Cerebellar nuclear complex (tissue), 1 donor: ENCODE measurements around the gene RALGAPA2.

ENCODE experiments used
- DNase-seq, 2 experiments: peaks; one replicate each; lab custom pipeline; 2025; lab: John Stamatoyannopoulos, UW

The RALGAPA2 gene

GRCh38 chr20:20628314-20628713 is 84.1 kb downstream of the RALGAPA2 start:
- DNase-seq = no peak

- no peak for DNase-seq
These were observed 85.0 kb downstream of the RALGAPA2 start for GRCh38 chr20:20627471-20627870.

GRCh38 chr20:20624914-20625313 is 87.5 kb downstream of the RALGAPA2 start:
- no peak for DNase-seq

DNA sequence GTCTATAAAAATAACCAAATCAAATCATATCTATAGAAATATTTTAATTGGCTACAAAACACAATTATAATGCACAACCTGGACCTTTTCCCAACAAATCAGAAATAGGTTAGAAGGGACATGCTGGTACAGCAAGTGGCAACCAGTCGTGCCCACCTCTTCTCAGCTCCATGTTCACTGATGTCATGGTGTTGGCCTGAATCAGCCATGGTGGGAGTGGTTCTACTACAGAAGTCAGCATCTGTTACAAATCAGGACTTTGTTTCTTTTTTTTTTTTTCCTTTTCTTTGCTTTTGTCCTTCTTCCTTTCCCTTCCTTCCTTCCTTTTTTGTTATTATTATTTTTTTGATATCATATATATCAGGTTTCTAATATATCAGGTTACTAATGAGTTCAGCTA is 91.2 kb downstream of the RALGAPA2 start:
- no peak for DNase-seq

DNA sequence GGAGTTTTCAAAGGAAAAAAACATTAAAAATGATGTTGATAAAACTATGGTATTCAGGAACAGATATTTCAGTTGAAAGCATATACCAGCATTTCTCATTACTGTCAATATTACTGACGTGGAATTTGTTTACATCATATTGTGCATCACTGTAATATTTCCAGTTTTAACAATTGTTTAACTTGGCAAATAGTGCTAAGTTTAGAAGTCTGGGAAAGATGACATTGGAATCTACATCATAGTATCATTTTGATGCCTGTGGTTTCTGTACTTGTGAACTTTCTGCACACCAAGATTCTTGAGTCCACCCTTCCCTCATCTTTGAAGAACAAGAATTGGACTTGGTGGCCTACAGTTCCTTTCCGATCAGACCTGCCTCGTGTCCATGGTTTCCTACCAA is 98.1 kb downstream of the RALGAPA2 start:
- no peak for DNase-seq

DNA sequence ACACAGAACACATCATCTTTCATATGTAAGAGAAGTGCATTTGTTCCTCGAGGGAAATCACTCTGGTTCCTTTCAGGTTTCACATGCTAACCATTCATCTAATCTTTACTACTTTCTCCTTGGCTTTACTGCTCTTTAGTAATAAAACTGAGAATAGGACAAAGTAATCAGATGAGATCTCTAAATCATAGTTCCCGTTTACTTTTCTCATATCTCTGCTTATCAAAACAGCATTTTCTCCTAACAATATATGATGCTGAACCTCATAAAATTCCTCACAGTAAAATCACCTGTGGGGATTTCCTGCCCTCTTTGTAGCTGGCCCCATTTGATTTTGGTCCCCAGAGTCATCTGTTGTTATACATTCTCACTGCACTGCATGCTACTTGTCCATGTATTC is 100.2 kb downstream of the RALGAPA2 start:
- DNase-seq = no peak

DNA sequence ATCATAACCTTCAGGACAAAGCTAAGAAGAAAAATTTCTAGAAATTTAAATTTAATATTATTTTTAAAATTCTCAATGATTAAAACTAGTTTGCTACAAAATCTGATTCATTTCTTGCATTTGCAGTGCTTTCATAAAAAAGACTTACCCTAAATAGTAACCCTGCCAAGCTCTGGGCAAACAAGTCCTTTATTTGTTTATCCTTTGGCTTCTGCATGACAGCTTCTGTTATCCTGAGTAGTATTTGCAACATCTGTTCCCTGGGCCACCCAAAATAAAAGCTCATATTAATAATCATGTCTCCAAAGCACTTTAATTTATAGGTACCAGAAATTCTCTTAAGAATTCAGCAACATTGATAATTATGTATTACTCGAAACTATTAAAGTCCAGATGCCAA is 101.3 kb downstream of the RALGAPA2 start:
- no peak for DNase-seq

DNA sequence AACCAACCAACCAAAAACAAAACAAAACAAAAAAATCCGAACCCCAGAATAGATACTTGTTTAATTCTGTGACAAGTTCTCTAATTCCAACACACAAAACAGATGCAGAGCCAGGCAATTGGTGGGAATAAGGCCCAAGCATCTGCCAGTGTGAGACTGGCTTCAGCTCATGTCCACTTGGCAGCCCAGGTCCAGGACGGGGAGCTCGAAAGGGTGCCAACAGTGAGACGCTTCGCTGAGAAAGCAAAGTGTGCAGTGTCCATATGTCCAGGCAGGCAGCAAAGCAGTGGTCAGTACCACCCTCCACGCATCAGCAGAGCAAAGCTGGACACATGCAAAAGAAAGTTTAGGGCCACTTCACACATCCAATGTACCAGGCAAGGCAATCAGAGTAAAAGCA is 102.9 kb downstream of the RALGAPA2 start:
- DNase-seq = peak in 1 of 2 experiments; percentile 4

GRCh38 chr20:20608641-20609040 is 103.8 kb downstream of the RALGAPA2 start:
- DNase-seq = no peak

DNA sequence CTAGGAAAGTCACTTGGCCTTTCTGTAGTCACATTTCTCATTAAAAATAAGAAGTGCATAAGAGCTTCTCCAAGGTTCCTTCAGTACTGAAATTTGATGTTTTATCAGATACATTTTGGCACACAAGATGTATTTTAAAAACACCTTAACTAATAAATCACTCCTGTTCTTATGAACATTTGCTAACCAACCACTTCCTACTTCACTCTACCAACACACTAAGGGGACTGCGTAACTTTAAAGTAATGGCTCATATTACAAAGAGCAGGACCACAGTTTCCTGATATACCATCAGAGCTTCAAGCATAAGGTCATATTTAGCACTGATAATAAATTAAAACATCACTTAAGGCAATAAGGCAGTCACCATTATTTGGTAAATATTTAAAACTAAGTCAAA is 104.4 kb downstream of the RALGAPA2 start:
- DNase-seq = no peak

DNA sequence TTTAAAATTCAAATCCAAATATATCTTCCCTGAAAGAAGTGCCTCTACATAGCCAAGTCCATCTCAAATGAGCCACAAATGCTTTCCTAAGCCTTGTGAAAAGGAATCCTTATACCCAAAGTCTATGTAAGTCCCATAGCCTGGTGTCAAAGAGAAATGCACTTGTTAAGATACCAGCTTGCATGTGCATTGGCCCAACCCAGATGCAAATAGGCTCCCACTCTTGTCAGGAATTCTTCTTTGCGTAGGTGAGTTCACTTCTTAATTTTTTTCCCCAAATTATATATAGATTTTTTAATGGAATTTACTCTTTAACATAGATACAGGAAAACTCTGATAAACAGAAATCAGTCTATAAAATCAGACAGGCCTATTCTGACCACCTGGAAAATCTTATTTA is 105.6 kb downstream of the RALGAPA2 start:
- DNase-seq = no peak

DNA sequence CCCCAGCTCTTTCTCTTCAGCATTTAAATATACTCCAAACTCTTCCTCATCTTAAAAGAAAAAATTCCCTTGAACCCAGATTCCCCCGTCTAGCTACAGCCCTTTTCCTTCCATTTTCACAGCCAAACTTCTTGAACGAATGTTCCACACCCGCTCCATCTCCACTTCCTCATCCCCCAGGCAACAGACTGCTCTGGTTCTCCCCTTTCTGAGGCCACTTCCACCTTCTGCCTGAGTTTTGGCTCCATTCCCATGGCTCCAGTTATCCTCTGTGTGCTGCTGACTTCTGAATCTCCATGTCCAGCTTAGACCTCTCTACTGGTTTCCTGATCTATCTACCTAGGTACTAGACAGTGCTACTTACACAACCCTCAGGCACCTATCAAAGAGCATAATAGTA is 106.4 kb downstream of the RALGAPA2 start:
- no peak for DNase-seq

GRCh38 chr20:20604907-20605306 is 107.5 kb downstream of the RALGAPA2 start:
- no peak for DNase-seq

- DNase-seq = no peak
These were observed 108.1 kb downstream of the RALGAPA2 start for GRCh38 chr20:20604357-20604756.

DNA sequence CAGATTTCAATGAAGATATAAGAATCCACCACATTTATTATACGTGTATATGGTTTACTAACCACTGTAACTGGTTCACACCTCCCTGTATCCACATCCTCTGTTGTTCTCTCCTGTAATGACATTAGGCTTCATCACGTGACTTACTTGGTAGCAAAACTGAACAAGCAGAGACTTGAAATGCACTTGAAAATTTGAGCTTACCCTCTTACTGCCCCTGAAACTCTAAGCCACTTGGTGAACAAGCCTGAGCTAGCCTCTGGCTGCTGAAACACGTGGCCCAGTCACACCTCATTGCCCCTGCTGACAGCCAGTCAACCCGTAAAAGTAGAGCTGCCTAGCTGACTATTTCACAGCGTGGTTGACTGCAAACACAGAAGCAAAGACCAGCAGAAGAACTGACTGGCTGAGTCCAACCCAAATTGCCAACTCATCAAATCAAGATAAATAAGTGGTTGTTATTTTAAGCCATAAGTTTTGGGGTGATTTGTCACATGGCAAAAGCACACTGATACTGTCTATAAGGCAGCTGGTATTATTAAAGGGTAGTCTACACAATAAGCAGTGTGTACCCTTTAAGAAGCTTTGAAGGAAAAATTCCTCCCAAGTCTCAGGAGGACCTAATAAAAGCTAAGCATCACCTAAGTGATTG is 109.0 kb downstream of the RALGAPA2 start:
- DNase-seq = no peak

- DNase-seq = no peak
These were observed 114.5 kb downstream of the RALGAPA2 start for GRCh38 chr20:20597966-20598365.

DNA sequence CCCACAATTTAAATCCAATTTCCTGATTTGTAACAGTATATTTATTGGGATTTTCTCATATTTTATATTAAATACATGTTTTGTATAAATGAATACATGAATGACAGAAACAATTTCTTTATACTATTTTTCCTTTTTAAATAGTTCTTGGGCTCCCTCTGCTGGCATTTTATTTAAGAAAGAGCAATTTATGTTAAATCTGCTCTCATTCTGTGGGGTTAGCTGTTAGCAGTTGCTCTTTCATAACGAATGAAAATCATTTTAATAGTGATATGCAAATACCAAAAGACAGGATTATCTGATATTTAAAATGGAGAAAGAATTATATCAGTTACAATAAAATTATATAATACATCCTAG is 118.3 kb downstream of the RALGAPA2 start:
- DNase-seq = peak in 1 of 2 experiments; percentile 8

- peak; percentile 71 to 87 for DNase-seq
These were observed 118.8 kb downstream of the RALGAPA2 start for GRCh38 chr20:20593447-20594170.

GRCh38 chr20:20585146-20585545 is 127.3 kb downstream of the RALGAPA2 start:
- no peak for DNase-seq

GRCh38 chr20:20582734-20583133 is 129.7 kb downstream of the RALGAPA2 start:
- no peak for DNase-seq

- no peak for DNase-seq
These were observed 132.3 kb downstream of the RALGAPA2 start for GRCh38 chr20:20580139-20580538.

DNA sequence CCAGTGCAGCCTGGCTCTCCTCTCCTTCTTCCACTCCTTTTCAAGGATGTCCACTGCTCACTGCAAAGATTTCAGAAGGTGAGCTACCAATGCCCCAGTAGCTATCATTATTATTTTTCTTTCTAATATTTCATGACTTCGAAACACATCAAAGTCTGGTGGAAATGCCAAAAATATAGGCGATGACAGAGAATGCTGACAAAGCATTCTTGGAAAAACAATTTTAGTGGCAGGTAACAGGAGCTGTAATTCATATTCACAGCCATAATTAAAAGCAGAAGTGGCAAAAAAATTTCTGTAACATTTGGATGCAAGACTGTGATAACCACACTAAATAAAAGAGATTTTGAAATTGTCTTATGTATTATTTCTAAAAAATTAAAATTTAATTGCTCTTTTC is 133.6 kb downstream of the RALGAPA2 start:
- no peak for DNase-seq

- DNase-seq = no peak
These were observed 138.6 kb downstream of the RALGAPA2 start for GRCh38 chr20:20573797-20574196.
